ENCODE results near the gene TEX11. TPM values are rescaled to one million over a fixed set of nuclear protein-coding genes. Genes with fewer than 3 reads are reported as not detected.
A peak's percentile ranks its signal among the peaks of the same experiment; 100 is the strongest.

TEX11 gene
- total and polyA plus RNA-seq, 2 of the 13 experiments (the other 11 are each of a cell fraction or from before 2014, with no cell fraction given): not detected

- 0 out of 2 replicates have a peak, but pooled peaks have one; percentile 19 for TF ChIP-seq PATZ1 (CRISPR knock-in tag; IDR thresholded peaks at IDR 0.05)
- TF ChIP-seq, protein P1, sequence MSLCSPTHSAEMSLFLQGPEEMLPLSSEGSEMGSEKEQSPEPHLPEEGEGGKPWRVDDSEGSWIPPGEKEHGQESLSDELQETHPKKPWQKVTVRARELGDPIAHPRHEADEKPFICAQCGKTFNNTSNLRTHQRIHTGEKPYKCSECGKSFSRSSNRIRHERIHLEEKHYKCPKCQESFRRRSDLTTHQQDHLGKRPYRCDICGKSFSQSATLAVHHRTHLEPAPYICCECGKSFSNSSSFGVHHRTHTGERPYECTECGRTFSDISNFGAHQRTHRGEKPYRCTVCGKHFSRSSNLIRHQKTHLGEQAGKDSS (CRISPR knock-in tag; IDR thresholded peaks at IDR 0.05; ENCODE audit: borderline replicate concordance, low read depth): no peak
- no peak for TF ChIP-seq ZNF333 (CRISPR knock-in tag; IDR thresholded peaks at IDR 0.05; ENCODE audit: borderline replicate concordance)
- peak; percentile 63 for TF ChIP-seq FOXA3 (CRISPR knock-in tag; IDR thresholded peaks at IDR 0.05)
- no peak for TF ChIP-seq HNF1B (CRISPR knock-in tag; IDR thresholded peaks at IDR 0.05)
- TF ChIP-seq HNF4A (CRISPR knock-in tag; IDR thresholded peaks at IDR 0.05): peak; percentile 40; the same call in 1 of the 2 replicates
- no peak for TF ChIP-seq ZNF577 (CRISPR knock-in tag; IDR thresholded peaks at IDR 0.05; ENCODE audit: borderline replicate concordance, low read depth)
- TF ChIP-seq DDIT3 (CRISPR knock-in tag; IDR thresholded peaks at IDR 0.05): no peak
- peak; percentile 81 for TF ChIP-seq NCOA2 (CRISPR knock-in tag; IDR thresholded peaks at IDR 0.05)
- TF ChIP-seq, protein P2, sequence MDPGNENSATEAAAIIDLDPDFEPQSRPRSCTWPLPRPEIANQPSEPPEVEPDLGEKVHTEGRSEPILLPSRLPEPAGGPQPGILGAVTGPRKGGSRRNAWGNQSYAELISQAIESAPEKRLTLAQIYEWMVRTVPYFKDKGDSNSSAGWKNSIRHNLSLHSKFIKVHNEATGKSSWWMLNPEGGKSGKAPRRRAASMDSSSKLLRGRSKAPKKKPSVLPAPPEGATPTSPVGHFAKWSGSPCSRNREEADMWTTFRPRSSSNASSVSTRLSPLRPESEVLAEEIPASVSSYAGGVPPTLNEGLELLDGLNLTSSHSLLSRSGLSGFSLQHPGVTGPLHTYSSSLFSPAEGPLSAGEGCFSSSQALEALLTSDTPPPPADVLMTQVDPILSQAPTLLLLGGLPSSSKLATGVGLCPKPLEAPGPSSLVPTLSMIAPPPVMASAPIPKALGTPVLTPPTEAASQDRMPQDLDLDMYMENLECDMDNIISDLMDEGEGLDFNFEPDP (CRISPR knock-in tag; conservative IDR thresholded peaks at IDR 0.05): no peak
- TF ChIP-seq, protein P3, sequence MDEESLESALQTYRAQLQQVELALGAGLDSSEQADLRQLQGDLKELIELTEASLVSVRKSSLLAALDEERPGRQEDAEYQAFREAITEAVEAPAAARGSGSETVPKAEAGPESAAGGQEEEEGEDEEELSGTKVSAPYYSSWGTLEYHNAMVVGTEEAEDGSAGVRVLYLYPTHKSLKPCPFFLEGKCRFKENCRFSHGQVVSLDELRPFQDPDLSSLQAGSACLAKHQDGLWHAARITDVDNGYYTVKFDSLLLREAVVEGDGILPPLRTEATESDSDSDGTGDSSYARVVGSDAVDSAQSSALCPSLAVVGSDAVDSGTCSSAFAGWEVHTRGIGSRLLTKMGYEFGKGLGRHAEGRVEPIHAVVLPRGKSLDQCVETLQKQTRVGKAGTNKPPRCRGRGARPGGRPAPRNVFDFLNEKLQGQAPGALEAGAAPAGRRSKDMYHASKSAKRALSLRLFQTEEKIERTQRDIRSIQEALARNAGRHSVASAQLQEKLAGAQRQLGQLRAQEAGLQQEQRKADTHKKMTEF (CRISPR knock-in tag; IDR thresholded peaks at IDR 0.05): 0 out of 2 replicates have a peak, but pooled peaks have one; percentile 26
- TF ChIP-seq KAT8 (CRISPR knock-in tag; IDR thresholded peaks at IDR 0.05): no peak
- no peak for TF ChIP-seq SOX13 (IDR thresholded peaks at IDR 0.05)
- TF ChIP-seq SOX13 (CRISPR knock-in tag; conservative IDR thresholded peaks at IDR 0.05 in 1 of 2, IDR thresholded peaks at IDR 0.05 in 1 of 2): peak in 1 of 2 experiments; percentile 26; a peak in 2 of 4 replicates
- no peak for TF ChIP-seq HHEX (CRISPR knock-in tag; IDR thresholded peaks at IDR 0.05)
- peak; percentile 72 for TF ChIP-seq GATAD2A (CRISPR knock-in tag; IDR thresholded peaks at IDR 0.05)
- peak; percentile 45; the same call in 1 of the 2 replicates for TF ChIP-seq MYC (CRISPR knock-in tag; IDR thresholded peaks at IDR 0.05; ENCODE audit: borderline replicate concordance)
- TF ChIP-seq, protein P4, sequence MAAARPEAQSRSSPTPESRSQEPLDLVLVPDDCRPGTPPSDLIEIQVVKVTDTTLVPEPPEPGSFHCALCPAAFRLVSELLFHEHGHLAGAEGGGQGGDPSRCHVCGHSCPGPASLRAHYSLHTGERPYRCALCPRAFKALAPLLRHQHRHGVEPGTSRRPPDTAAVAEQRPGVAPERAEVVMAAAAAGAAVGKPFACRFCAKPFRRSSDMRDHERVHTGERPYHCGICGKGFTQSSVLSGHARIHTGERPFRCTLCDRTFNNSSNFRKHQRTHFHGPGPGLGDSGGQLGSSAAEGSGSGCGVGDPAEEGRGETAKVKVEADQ (CRISPR knock-in tag; IDR thresholded peaks at IDR 0.05; ENCODE audit: borderline replicate concordance): no peak
- no peak for TF ChIP-seq ZBTB1 (CRISPR knock-in tag; IDR thresholded peaks at IDR 0.05; ENCODE audit: borderline replicate concordance)
These were observed 382.8 kb downstream of the TEX11 start (continued) for GRCh38 chrX:70525733-70526132.
